Measurements from ENCODE around the gene DDI2.

DNA sequence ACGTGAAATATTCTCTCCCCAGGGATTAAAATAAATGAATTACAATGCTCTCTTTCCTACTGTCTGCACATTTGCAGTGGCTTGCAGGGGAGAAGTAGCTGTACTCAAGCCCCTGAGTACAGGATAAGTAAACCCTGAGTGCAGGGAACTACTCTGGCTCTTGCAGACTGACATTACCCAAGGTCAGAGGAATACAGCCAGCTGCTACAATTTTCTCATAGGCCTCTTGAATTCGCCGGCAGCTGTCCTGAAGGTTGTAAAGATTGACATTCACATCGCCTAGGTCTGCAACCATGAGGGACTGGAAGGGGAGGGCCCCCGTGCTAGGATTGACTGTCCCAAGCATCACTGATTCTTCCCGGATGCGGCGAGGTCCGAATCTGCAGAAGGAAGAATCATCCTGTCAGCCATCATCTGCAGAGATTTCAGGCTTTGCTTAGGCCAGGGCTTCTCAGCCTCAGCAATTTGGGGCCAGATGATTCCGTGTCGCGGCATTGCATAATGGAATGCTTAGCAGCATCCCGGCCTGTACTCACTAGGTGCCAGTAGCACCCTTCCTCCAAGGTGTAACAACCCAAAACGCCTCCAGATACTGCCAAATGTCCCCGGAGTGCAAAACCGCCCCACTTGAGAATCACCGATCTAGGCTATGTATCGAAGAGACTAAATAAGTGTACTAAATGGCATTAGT is 34.1 kb upstream of the DDI2 start:
- TF ChIP-seq KLF1 (tag by site-specific recombination; IDR thresholded peaks at IDR 0.05) = no peak
- TF ChIP-seq, protein P1, sequence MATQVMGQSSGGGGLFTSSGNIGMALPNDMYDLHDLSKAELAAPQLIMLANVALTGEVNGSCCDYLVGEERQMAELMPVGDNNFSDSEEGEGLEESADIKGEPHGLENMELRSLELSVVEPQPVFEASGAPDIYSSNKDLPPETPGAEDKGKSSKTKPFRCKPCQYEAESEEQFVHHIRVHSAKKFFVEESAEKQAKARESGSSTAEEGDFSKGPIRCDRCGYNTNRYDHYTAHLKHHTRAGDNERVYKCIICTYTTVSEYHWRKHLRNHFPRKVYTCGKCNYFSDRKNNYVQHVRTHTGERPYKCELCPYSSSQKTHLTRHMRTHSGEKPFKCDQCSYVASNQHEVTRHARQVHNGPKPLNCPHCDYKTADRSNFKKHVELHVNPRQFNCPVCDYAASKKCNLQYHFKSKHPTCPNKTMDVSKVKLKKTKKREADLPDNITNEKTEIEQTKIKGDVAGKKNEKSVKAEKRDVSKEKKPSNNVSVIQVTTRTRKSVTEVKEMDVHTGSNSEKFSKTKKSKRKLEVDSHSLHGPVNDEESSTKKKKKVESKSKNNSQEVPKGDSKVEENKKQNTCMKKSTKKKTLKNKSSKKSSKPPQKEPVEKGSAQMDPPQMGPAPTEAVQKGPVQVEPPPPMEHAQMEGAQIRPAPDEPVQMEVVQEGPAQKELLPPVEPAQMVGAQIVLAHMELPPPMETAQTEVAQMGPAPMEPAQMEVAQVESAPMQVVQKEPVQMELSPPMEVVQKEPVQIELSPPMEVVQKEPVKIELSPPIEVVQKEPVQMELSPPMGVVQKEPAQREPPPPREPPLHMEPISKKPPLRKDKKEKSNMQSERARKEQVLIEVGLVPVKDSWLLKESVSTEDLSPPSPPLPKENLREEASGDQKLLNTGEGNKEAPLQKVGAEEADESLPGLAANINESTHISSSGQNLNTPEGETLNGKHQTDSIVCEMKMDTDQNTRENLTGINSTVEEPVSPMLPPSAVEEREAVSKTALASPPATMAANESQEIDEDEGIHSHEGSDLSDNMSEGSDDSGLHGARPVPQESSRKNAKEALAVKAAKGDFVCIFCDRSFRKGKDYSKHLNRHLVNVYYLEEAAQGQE (tag by site-specific recombination; IDR thresholded peaks at IDR 0.05) = no peak
- no peak for TF ChIP-seq CTCF (tag by site-specific recombination; IDR thresholded peaks at IDR 0.05)
- TF ChIP-seq, protein P2, sequence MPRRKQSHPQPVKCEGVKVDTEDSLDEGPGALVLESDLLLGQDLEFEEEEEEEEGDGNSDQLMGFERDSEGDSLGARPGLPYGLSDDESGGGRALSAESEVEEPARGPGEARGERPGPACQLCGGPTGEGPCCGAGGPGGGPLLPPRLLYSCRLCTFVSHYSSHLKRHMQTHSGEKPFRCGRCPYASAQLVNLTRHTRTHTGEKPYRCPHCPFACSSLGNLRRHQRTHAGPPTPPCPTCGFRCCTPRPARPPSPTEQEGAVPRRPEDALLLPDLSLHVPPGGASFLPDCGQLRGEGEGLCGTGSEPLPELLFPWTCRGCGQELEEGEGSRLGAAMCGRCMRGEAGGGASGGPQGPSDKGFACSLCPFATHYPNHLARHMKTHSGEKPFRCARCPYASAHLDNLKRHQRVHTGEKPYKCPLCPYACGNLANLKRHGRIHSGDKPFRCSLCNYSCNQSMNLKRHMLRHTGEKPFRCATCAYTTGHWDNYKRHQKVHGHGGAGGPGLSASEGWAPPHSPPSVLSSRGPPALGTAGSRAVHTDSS (tag by site-specific recombination; IDR thresholded peaks at IDR 0.05) = no peak
- no peak for TF ChIP-seq ZNF26 (tag by site-specific recombination; IDR thresholded peaks at IDR 0.05)
- TF ChIP-seq ELK4 (IDR thresholded peaks at IDR 0.05; ENCODE audit: borderline replicate concordance, low read depth, low read length) = no peak
- TF ChIP-seq, protein P3, sequence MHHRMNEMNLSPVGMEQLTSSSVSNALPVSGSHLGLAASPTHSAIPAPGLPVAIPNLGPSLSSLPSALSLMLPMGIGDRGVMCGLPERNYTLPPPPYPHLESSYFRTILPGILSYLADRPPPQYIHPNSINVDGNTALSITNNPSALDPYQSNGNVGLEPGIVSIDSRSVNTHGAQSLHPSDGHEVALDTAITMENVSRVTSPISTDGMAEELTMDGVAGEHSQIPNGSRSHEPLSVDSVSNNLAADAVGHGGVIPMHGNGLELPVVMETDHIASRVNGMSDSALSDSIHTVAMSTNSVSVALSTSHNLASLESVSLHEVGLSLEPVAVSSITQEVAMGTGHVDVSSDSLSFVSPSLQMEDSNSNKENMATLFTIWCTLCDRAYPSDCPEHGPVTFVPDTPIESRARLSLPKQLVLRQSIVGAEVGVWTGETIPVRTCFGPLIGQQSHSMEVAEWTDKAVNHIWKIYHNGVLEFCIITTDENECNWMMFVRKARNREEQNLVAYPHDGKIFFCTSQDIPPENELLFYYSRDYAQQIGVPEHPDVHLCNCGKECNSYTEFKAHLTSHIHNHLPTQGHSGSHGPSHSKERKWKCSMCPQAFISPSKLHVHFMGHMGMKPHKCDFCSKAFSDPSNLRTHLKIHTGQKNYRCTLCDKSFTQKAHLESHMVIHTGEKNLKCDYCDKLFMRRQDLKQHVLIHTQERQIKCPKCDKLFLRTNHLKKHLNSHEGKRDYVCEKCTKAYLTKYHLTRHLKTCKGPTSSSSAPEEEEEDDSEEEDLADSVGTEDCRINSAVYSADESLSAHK (tag by site-specific recombination; IDR thresholded peaks at IDR 0.05) = no peak
- no peak for TF ChIP-seq OVOL3 (tag by site-specific recombination; IDR thresholded peaks at IDR 0.05)
- no peak for TF ChIP-seq SCRT1 (tag by site-specific recombination; IDR thresholded peaks at IDR 0.05; ENCODE audit: borderline replicate concordance)
